Measurements from ENCODE around the gene SEBOX.

Gene SEBOX

GRCh38 chr17:28340374-28340773 is 24.6 kb downstream of the SEBOX start:
- DNase-seq (ENCODE audit: low read depth, low spot score), result no peak

GRCh38 chr17:28339431-28339830 is 25.6 kb downstream of the SEBOX start:
- DNase-seq (ENCODE audit: low read depth, low spot score), result no peak

GRCh38 chr17:28338769-28339212 is 26.2 kb downstream of the SEBOX start:
- DNase-seq (ENCODE audit: low read depth, low spot score), result peak; percentile 33

GRCh38 chr17:28338056-28338768 is 26.8 kb downstream of the SEBOX start:
- peak; percentile 21 for DNase-seq (ENCODE audit: low read depth, low spot score)

GRCh38 chr17:28335959-28336871 is 28.8 kb downstream of the SEBOX start:
- peak; percentile 92 for DNase-seq (ENCODE audit: low read depth, low spot score)

GRCh38 chr17:28335201-28335958 is 29.6 kb downstream of the SEBOX start, which contains the start of the genes IFT20 and TNFAIP1:
Gene IFT20 (minus strand): TSS chr17:28335472. CDS start chr17:28331985, 3,487 bp downstream.
Gene TNFAIP1 (plus strand): TSS chr17:28335761. CDS start chr17:28339522, 3,761 bp downstream.
- DNase-seq (ENCODE audit: low read depth, low spot score), result peak; percentile 100

- DNase-seq (ENCODE audit: low read depth, low spot score), result no peak
Measured at GRCh38 chr17:28334666-28335200, 30.3 kb downstream of the SEBOX start.

GRCh38 chr17:28334171-28334570 is 30.8 kb downstream of the SEBOX start:
- DNase-seq (ENCODE audit: low read depth, low spot score), result no peak

GRCh38 chr17:28333083-28333746 is 31.8 kb downstream of the SEBOX start:
- DNase-seq (ENCODE audit: low read depth, low spot score), result no peak

GRCh38 chr17:28331891-28332420 is 33.0 kb downstream of the SEBOX start:
- DNase-seq (ENCODE audit: low read depth, low spot score), result no peak

GRCh38 chr17:28330671-28331070 is 34.3 kb downstream of the SEBOX start:
- no peak for DNase-seq (ENCODE audit: low read depth, low spot score)

- DNase-seq (ENCODE audit: low read depth, low spot score), result no peak
Measured at GRCh38 chr17:28328325-28328724, 36.7 kb downstream of the SEBOX start.

GRCh38 chr17:28327709-28328108 is 37.3 kb downstream of the SEBOX start:
- DNase-seq (ENCODE audit: low read depth, low spot score), result no peak

GRCh38 chr17:28327031-28327607 is 37.9 kb downstream of the SEBOX start:
- no peak for DNase-seq (ENCODE audit: low read depth, low spot score)

GRCh38 chr17:28326114-28326513 is 38.9 kb downstream of the SEBOX start:
- DNase-seq (ENCODE audit: low read depth, low spot score), result no peak

- DNase-seq (ENCODE audit: low read depth, low spot score), result no peak
Measured at GRCh38 chr17:28325211-28325610, 39.8 kb downstream of the SEBOX start.

GRCh38 chr17:28324781-28325180 is 40.2 kb downstream of the SEBOX start:
- DNase-seq (ENCODE audit: low read depth, low spot score), result no peak

GRCh38 chr17:28324267-28324745 is 40.7 kb downstream of the SEBOX start:
- DNase-seq (ENCODE audit: low read depth, low spot score), result no peak

- DNase-seq (ENCODE audit: low read depth, low spot score), result no peak
Measured at GRCh38 chr17:28320215-28321061, 44.6 kb downstream of the SEBOX start.
